Measurements from ENCODE around the gene KIAA1210. TPM values are rescaled to one million over a fixed set of nuclear protein-coding genes. Genes with fewer than 3 reads are reported as not detected.
A peak's percentile ranks its signal among the peaks of the same experiment; 100 is the strongest.

Gene KIAA1210
- polyA plus RNA-seq, 3 donors = not detected

GRCh38 chrX:119073200-119073905, 54.3 kb downstream of the KIAA1210 start:
- no peak overlapping the region for H3K27ac ChIP-seq (ENCODE audit: low read depth in 1 of 2, low read length in 2 of 2)
- Mint-ChIP-seq H3K9me3 (no peaks in the 10 kb centered on the region), H3K27me3 (ENCODE audit: low read depth in 3 of 3) (peaks cover 0 to 10% (median 0%) of the 10 kb centered on the region in 3 donors), H3K4me3 (no peak overlapping the region), H3K4me1 (peaks cover 11% of the 10 kb centered on the region), H3K36me3 (no peaks in the 10 kb centered on the region), H3K27ac (no peak overlapping the region)
- H3K9ac ChIP-seq (ENCODE audit: insufficient read depth, low read length, poor library complexity, severe bottlenecking) = no peak overlapping the region
- H3K4me3 ChIP-seq (replicated peaks in 1 of 3; ENCODE audit: low read depth in 2 of 3, low read length in 3 of 3) = no peak overlapping the region
- H4K20me1 ChIP-seq (ENCODE audit: insufficient read depth, low read length) = no peaks in the 10 kb centered on the region
- H3K4me2 ChIP-seq (replicated peaks; ENCODE audit: extremely low read depth, low read length, poor library complexity, severe bottlenecking) = no peak overlapping the region
- no peaks in the 10 kb centered on the region for H3K27me3 ChIP-seq (ENCODE audit: control insufficient read depth in 2 of 2, insufficient read depth in 2 of 2, low read length in 2 of 2)
- peaks cover 0 to 8% of the 10 kb centered on the region in 2 donors for H3K4me1 ChIP-seq (ENCODE audit: control insufficient read depth in 1 of 2, insufficient read depth in 2 of 2, low read length in 2 of 2)
- WGBS (ENCODE audit: insufficient coverage) = 99% methylated on average over 15 of the region's 43 CpGs
- no peak for TF ChIP-seq CTCF (IDR thresholded peaks at IDR 0.05)
- no peaks in the 10 kb centered on the region for H3K9me3 ChIP-seq (replicated peaks in 1 of 2; ENCODE audit: control insufficient read depth in 1 of 2, insufficient read depth in 1 of 2, low read length in 2 of 2)
- H3K36me3 ChIP-seq (replicated peaks in 1 of 2; ENCODE audit: control insufficient read depth in 1 of 2, insufficient read depth in 2 of 2, low read length in 2 of 2) = no peaks in the 10 kb centered on the region
- no peak for DNase-seq
- no peaks in the 10 kb centered on the region for H3K79me2 ChIP-seq (ENCODE audit: insufficient read depth, low read length)
- intact Hi-C loops (cut with micrococcal nuclease) = no loop called here
- H2AFZ ChIP-seq (ENCODE audit: insufficient read depth, low read depth, low read length, poor library complexity, severe bottlenecking) = no peak overlapping the region

GRCh38 chrX:119072744-119073143, 54.9 kb downstream of the KIAA1210 start, which contains the start of gene CT47C1:
Gene CT47C1, plus strand, starts transcription at chrX:119072993. Its CDS starts 233 bp downstream, at chrX:119073226.
- Mint-ChIP-seq H3K9me3 (no peaks in the 10 kb centered on the region), H3K4me3 (no peak within 1 kb of the TSS), H3K27me3 (ENCODE audit: low read depth in 3 of 3) (peaks cover 0 to 7% (median 0%) of the 10 kb centered on the region in 3 donors), H3K4me1 (peaks cover 11% of the 10 kb centered on the region), H3K27ac (peak within 1 kb of the TSS in 1 of 7 donors; percentile 13), H3K36me3 (no peaks in the 10 kb centered on the region)
- Histone ChIP-seq H2AFZ (ENCODE audit: insufficient read depth, low read depth, low read length, poor library complexity, severe bottlenecking) (no peak within 1 kb of the TSS), H3K9ac (ENCODE audit: insufficient read depth, low read length, poor library complexity, severe bottlenecking) (no peak within 1 kb of the TSS), H3K4me2 (replicated peaks; ENCODE audit: extremely low read depth, low read length, poor library complexity, severe bottlenecking) (no peak within 1 kb of the TSS), H3K27ac (ENCODE audit: low read depth in 1 of 2, low read length in 2 of 2) (no peak within 1 kb of the TSS), H4K20me1 (ENCODE audit: insufficient read depth, low read length) (no peaks in the 10 kb centered on the region), H3K36me3 (replicated peaks in 1 of 2; ENCODE audit: control insufficient read depth in 1 of 2, insufficient read depth in 2 of 2, low read length in 2 of 2) (no peaks in the 10 kb centered on the region), H3K4me1 (ENCODE audit: control insufficient read depth in 1 of 2, insufficient read depth in 2 of 2, low read length in 2 of 2) (peaks cover 0 to 8% of the 10 kb centered on the region in 2 donors), H3K27me3 (ENCODE audit: control insufficient read depth in 2 of 2, insufficient read depth in 2 of 2, low read length in 2 of 2) (no peaks in the 10 kb centered on the region), H3K79me2 (ENCODE audit: insufficient read depth, low read length) (no peaks in the 10 kb centered on the region), H3K9me3 (replicated peaks in 1 of 2; ENCODE audit: control insufficient read depth in 1 of 2, insufficient read depth in 1 of 2, low read length in 2 of 2) (no peaks in the 10 kb centered on the region), H3K4me3 (replicated peaks in 1 of 3; ENCODE audit: low read depth in 2 of 3, low read length in 3 of 3) (no peak within 1 kb of the TSS)
- WGBS (ENCODE audit: insufficient coverage) = no CpG with 5 or more reads among the region's 6 CpGs
- no peak for TF ChIP-seq CTCF (IDR thresholded peaks at IDR 0.05)
- DNase-seq = no peak
- intact Hi-C loops (cut with micrococcal nuclease) = no loop called here

Measured in CD14-positive monocyte (primary cell).